Left renal cortex interstitium (tissue), 4 donors: Measurements from ENCODE around the gene MICAL3. TPM values are rescaled to one million over a fixed set of nuclear protein-coding genes. Genes with fewer than 3 reads are reported as not detected.

ENCODE experiments used
- DNase-seq, 4 donors: peaks; one replicate each; pipeline ENCODE4 v3.0.0-alpha.2; 2013; ENCODE audit warnings: low read depth in 4 of 4, low spot score in 2 of 4, missing footprints in 1 of 4
- polyA plus RNA-seq, 4 donors: library from polyadenylated mRNA; unstranded; fragments of 120-200 nt; gene quantifications; one replicate each; pipeline ENCODE4 v1.2.1, GENCODE V29; 2013; ENCODE audit not compliant: insufficient read length in 4 of 4

Gene MICAL3
- polyA plus RNA-seq, 4 donors, result 18.3 to 45.9 (median 34.2) TPM

- no peak for DNase-seq
Measured at GRCh38 chr22:17749605-17750395, 274.6 kb downstream of the MICAL3 start.

DNA sequence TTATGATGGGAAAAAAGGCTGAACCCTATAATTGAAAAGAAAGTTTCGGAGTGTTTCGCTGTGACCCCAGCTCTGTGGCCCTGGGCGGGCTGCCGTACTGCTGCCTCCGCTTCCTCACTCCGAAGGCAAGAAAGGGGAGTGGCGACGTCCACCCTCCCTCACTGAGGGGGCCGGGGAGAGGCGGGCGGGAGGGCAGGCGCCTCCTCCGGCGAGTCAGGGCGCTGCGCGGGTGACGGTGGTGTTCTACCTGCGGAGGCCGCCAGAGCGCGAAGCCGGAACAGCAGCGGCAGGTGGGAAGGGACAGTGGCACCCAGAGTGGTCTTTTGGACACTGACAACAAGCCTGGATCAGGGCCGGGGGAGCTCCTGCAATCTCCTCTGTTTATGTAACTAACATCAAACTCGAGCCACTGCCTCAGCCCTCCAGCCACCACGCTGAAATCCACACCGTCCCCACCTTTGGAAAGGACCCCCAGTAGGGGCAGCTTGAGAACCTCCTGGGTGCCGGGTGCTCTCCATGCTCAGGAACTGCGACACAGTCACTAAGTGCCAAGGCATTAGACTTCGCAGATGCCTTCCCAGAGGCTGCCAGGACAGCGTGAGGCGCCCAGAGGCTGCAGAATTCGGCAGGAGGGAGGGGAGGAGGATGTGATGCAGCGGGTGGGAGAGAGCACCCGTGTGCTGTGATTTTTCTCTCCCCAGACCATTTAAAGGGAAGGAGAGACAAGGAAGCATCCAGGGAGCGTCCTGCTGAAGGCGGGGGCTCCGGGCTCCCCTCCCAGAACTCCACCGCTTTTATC lies 275.6 kb downstream of the MICAL3 start:
- DNase-seq, result no peak

GRCh38 chr22:17746916-17747315 lies 277.4 kb downstream of the MICAL3 start:
- no peak for DNase-seq

DNA sequence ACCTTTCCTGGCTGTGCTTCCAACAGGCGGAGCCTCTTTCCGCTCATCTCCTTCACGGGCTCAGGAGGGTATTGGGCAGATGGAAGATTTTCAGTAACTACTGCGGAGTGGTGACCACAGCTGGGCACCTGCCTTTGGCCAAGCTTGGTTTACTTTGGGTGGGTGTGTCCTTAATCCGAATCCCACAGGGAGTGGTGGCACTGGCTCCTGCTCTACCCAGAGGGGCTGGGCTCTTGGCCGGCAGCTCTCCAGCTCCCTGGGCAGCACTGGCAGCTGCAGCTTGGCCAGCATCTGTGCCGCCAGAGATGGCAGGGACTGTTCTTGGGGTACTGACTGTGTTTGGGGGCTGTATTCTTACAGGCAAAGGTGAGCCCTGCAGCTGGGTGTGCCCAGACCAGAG lies 279.9 kb downstream of the MICAL3 start:
- DNase-seq, result no peak

GRCh38 chr22:17743661-17744411 lies 280.5 kb downstream of the MICAL3 start:
- DNase-seq, result no peak

- DNase-seq, result peak in 3 of 4 donors; percentile 32 to 56 (median 41)
Measured at GRCh38 chr22:17742527-17742902, 281.8 kb downstream of the MICAL3 start.

DNA sequence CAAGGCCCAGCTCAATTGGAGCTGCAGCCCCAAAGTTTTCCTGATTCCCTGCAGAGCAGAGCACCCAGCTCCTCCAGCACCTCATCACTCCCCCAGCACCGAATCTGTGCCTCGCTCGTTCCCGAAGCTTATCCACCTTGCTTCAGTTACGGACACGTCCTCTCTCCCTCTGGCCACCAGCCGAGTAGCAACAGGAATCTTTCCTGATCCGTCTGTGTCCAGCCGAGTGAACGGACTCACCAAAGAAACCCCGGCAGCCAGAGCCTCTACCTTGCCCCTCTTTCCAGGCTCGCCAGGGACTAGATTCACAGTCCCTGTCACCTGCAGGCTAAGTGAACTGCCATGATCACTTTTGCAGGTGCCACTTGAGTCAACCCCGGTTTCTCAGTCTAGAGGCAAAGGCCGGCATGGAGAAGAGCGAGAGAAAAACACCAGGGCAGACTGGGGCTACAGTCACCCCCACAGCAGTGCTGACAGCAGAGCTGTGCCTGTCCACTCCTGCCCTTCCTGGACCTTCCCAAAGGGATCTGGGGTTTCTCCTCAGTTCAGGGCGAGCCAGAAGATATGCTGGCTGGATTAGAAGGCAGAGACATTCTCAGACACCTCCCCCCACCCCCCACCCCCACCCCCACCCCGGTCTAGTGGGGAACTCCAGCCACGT lies 282.4 kb downstream of the MICAL3 start:
- no peak for DNase-seq

- DNase-seq, result no peak
Measured at GRCh38 chr22:17739196-17739975, 285.0 kb downstream of the MICAL3 start.

DNA sequence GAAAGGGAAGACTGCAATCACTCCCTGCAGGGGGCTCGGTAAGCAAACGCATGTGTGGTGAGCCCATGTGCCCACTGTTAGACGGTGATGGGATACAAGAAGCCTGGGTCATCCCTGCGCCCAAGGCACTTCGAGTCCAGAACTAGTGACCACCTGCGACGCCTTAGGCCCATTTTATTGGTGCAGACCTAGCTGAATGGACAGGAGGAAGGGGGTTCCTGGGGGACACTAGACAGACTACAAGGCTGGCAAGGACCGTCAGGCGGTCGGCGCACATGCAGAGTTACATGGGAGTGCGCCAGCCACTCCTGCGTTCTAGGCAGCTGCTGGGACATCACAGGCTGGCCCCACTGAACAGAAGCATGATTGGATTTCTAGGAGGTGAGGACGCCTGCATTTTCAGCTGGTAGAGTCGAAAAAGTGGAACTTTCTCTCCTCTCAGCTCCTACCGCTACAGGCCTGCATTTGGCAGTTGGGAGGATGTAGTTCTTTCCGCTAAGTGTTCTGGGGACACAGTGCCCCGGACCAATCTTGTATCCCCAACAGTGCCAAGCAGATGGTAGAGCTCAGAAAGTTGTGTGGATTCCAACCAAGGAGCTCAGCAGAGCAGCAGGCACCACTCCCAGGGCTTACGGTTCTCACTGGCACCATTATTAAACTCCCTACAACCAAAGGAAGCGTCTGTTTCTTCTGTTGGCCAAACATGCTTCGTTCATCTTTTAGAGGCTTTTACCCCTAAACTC lies 285.8 kb downstream of the MICAL3 start:
- DNase-seq, result no peak

Other genes with a start within 250 kb of the MICAL3 start
- 10 to 100 TPM; 25.5 to 38.3 (median 34.3) TPM for gene PEX26, start 53.4 kb upstream of the MICAL3 start, polyA plus RNA-seq
- gene TUBA8, start 86.2 kb upstream of the MICAL3 start, polyA plus RNA-seq, result 1 to 10 TPM; 2.6 to 4.5 (median 2.8) TPM
- gene USP18, start 125.6 kb upstream of the MICAL3 start, polyA plus RNA-seq, result 1 to 10 TPM; 6.0 to 8.3 (median 6.8) TPM